Esophagus (tissue), 2 donors: ENCODE measurements around the gene KIF3B. TPM values are rescaled to one million over a fixed set of nuclear protein-coding genes. Genes with fewer than 3 reads are reported as not detected.
A peak's percentile ranks its signal among the peaks of the same experiment; 100 is the strongest.

Experiments
- H3K27ac ChIP-seq, 2 donors: one replicate each; pipeline ENCODE4 v1.5.1; 2013; ENCODE audit warnings: low read depth in 2 of 2, mild to moderate bottlenecking in 2 of 2, inconsistent platforms in 1 of 2, low read length in 1 of 2, moderate library complexity in 1 of 2
- H3K27me3 ChIP-seq, 2 donors: one replicate each; pipeline ENCODE4 v1.6.1; 2013; ENCODE audit warnings: low read length in 2 of 2, control low read depth in 1 of 2, mild to moderate bottlenecking in 1 of 2; ENCODE audit not compliant: insufficient read depth in 2 of 2, control insufficient read depth in 1 of 2
- H3K36me3 ChIP-seq, 2 donors: one replicate each; pipeline ENCODE4 v1.6.1; 2013; ENCODE audit warnings: low read length in 1 of 2; ENCODE audit not compliant: control insufficient read depth in 2 of 2, insufficient read depth in 2 of 2
- H3K4me1 ChIP-seq, 2 donors: one replicate each; pipeline ENCODE4 v1.6.1; 2013; ENCODE audit warnings: low read length in 1 of 2; ENCODE audit not compliant: control insufficient read depth in 2 of 2, insufficient read depth in 2 of 2
- H3K4me3 ChIP-seq, 2 donors: one replicate each; pipeline ENCODE4 v1.5.1; 2013; ENCODE audit warnings: low read length in 2 of 2, mild to moderate bottlenecking in 2 of 2, low read depth in 1 of 2, moderate library complexity in 1 of 2
- H3K9me3 ChIP-seq, 2 donors: one replicate each; pipeline ENCODE4 v1.6.1; 2013; ENCODE audit warnings: mild to moderate bottlenecking in 2 of 2, low read depth in 1 of 2, low read length in 1 of 2, moderate library complexity in 1 of 2; ENCODE audit not compliant: control insufficient read depth in 2 of 2, insufficient read depth in 1 of 2
- WGBS, 2 donors: extraction: QIAGEN DNeasy Blood & Tissue Kit; methylation state at CpG; one replicate each; pipeline ENCODE4 v1.1.7; 2013; 5-methylcytosine and 5-hydroxymethylcytosine counted together
- polyA plus RNA-seq, 2 donors: library from polyadenylated mRNA; stranded (reverse); fragments of 200-250 nt; gene quantifications; one replicate each; pipeline ENCODE4 v1.2.3, GENCODE V29; 2013
- donor health status: healthy with polysubstance abuse.
- donor health status: Bipolar disorder and iron deficiency.

Gene KIF3B
- polyA plus RNA-seq, 2 donors: 2.6 to 4.5 TPM

DNA sequence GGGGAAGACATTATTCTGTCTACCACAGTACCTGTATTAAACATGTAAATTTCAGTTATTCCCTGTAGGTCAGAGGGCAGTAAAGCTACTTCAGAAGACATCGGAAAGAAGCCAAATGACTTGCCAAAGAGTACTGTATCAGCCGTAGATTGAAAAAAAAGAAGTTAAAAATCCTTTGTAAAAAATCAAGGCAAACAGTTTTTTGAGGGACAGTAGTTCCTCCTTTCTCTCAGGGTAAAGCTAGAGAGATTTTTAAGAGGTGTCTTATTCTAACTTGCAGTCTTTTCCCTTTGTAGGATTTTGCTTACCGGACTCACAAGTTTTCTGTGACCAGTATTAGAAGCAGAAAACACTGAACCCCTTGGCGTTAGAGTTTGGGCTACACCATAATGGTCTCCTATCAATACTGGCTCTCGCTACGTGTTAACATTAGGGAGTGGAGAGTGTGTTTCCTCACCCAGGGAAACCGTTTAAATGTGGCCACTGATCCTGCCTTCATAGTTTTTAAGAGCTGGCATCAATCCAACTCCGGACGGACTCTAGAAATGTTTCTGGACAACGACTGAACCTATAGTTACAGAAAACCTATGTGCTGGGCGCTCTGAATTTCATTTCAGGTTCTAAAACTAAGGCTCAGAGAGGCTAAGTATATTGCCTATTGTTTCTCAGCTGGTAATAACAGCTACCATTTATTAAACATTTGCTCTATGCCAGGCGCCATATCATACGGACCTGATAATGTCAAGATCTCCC, 79.3 kb downstream of the KIF3B start:
- Histone ChIP-seq H3K9me3 (no peaks in the 10 kb centered on the region), H3K27ac (no peak overlapping the region), H3K27me3 (no peaks in the 10 kb centered on the region), H3K4me3 (no peak overlapping the region), H3K4me1 (no peaks in the 10 kb centered on the region), H3K36me3 (no peaks in the 10 kb centered on the region)
- 41 to 45% methylated on average over 13 of the region's 13 CpGs for WGBS, 2 donors

- H3K27me3 ChIP-seq: no peaks in the 10 kb centered on the region
- peak overlapping the region; percentile 86 to 88 for H3K4me3 ChIP-seq
- H3K9me3 ChIP-seq: no peaks in the 10 kb centered on the region
- H3K27ac ChIP-seq: peak overlapping the region; percentile 89 to 99
- 1% methylated on average over 11 of the region's 11 CpGs for WGBS, 2 donors
- H3K4me1 ChIP-seq: no peaks in the 10 kb centered on the region
- H3K36me3 ChIP-seq: no peaks in the 10 kb centered on the region
Observed at GRCh38 chr20:32357375-32357868, 80.0 kb downstream of the KIF3B start.

DNA sequence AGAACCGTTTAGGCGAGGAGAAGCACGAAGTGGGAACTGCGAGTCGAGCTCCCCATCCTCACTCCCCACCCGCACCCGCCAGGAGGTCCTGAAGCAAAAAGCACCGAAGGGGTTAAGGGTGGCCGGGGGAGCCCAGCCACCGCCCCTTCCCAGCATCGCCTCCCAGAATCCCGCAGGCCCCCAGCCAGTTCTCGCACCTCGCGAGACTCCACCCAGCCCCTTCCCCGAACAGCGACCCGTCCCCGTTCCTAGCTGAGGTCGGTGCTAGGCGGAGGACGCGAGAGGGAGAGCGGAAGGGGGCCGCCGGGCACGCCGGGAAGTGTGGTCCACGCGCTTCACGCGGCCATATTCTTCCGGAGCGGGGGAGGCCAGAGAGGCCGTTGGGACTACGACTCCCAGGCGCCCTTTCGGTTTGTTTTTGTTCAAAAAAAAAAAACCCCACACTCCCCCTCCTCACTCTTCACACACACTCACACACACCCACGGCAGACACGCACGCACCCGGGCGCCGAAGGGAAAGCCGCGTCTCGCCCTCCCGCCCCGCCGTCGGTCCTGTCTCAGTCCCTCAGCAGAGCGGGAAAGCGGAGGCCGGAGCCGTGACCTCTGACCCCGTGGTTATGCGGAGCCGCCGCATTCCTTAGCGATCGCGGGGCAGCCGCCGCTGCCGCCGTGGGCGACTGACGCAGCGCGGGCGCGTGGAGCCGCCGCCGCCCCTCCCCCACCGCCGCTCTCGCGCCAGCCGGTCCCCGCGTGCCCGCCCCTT, 80.6 kb downstream of the KIF3B start, which contains the start of gene ASXL1:
Gene ASXL1, plus strand, starts transcription at position 463 of the 763 bp plus-strand sequence. CDS start 445 bp downstream, outside the sequence.
- H3K36me3 ChIP-seq: no peaks in the 10 kb centered on the region
- peak within 1 kb of the TSS; percentile 99 for H3K27ac ChIP-seq
- no peaks in the 10 kb centered on the region for H3K27me3 ChIP-seq
- 0% methylated on average over 59 to 83 of the region's 83 CpGs for WGBS, 2 donors
- no peaks in the 10 kb centered on the region for H3K4me1 ChIP-seq
- H3K9me3 ChIP-seq: no peaks in the 10 kb centered on the region
- peak within 1 kb of the TSS; percentile 86 to 88 for H3K4me3 ChIP-seq

GRCh38 chr20:32358632-32358882, 81.1 kb downstream of the KIF3B start:
- Histone ChIP-seq H3K27ac (peak overlapping the region; percentile 99), H3K27me3 (no peaks in the 10 kb centered on the region), H3K4me3 (peak overlapping the region; percentile 86 to 88), H3K36me3 (no peaks in the 10 kb centered on the region), H3K9me3 (no peaks in the 10 kb centered on the region), H3K4me1 (no peaks in the 10 kb centered on the region)
- WGBS, 2 donors: 0 to 1% methylated on average over 19 to 35 of the region's 35 CpGs

- Histone ChIP-seq H3K27me3 (no peaks in the 10 kb centered on the region), H3K4me1 (no peaks in the 10 kb centered on the region), H3K9me3 (no peaks in the 10 kb centered on the region), H3K27ac (peak overlapping the region; percentile 86 to 99), H3K36me3 (no peaks in the 10 kb centered on the region), H3K4me3 (peak overlapping the region; percentile 86 to 88)
- WGBS, 2 donors: 0 to 1% methylated on average over 35 to 46 of the region's 46 CpGs
Observed at GRCh38 chr20:32358883-32359632, 81.6 kb downstream of the KIF3B start.

- H3K36me3 ChIP-seq: no peaks in the 10 kb centered on the region
- WGBS, 2 donors: 7% methylated on average over 11 of the region's 11 CpGs
- no peaks in the 10 kb centered on the region for H3K9me3 ChIP-seq
- H3K4me3 ChIP-seq: peak overlapping the region; percentile 86 to 88
- no peaks in the 10 kb centered on the region for H3K4me1 ChIP-seq
- H3K27me3 ChIP-seq: no peaks in the 10 kb centered on the region
- peak overlapping the region; percentile 86 to 99 for H3K27ac ChIP-seq
Observed at GRCh38 chr20:32359633-32360332, 82.3 kb downstream of the KIF3B start.

GRCh38 chr20:32360333-32360634, 82.8 kb downstream of the KIF3B start:
- peak overlapping the region in 1 of 2 donors; percentile 86 for H3K4me3 ChIP-seq
- no peaks in the 10 kb centered on the region for H3K27me3 ChIP-seq
- WGBS, 2 donors: 20 to 21% methylated on average over 5 of the region's 5 CpGs
- H3K9me3 ChIP-seq: no peaks in the 10 kb centered on the region
- peak overlapping the region in 1 of 2 donors; percentile 18 for H3K27ac ChIP-seq
- no peaks in the 10 kb centered on the region for H3K36me3 ChIP-seq
- H3K4me1 ChIP-seq: no peaks in the 10 kb centered on the region

DNA sequence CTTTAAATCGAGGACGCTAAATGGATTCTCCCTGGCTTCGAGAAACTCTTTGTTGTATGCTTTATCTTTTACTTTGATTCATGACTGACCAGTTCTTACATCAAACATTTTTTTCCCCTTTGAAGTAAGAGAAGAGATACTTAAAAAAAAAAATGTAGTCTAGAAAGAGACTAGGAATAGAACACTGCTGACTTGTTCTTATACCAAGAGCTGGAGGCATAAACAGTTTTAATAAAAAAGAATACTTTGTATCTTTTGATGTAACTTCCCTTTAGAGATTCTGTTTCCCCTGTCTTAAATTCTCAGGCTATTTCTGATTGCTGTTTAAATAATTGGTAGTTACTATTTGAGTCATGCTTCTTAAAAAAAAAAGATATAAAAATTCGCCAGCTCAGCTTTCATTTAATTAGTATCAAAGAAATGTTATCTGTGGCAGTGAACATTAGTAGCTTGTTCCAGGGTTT, 85.5 kb downstream of the KIF3B start:
- Histone ChIP-seq H3K27ac (no peak overlapping the region), H3K4me1 (no peaks in the 10 kb centered on the region), H3K9me3 (no peaks in the 10 kb centered on the region), H3K36me3 (no peaks in the 10 kb centered on the region), H3K4me3 (no peak overlapping the region), H3K27me3 (no peaks in the 10 kb centered on the region)
- WGBS, 2 donors: 11 to 12% methylated on average over 4 of the region's 4 CpGs

DNA sequence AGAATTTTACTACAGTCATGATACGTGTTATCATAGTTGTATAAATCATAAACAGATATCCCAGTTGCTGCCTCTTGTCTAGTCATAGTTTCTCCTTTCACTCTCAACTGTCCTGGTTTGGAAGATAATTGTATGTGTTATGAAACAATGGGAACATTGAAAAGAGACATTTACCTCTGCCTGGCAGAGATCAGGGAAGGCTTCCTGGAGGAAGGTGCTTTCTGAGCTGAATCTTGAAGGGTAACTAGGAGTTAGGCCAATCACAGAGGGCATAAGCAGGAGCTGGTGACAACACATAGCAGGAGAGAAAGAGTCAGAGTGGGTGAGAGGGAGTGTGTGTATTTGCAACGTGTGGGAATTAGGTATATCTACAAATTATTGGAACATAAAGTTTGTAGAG, 86.0 kb downstream of the KIF3B start:
- 66 to 71% methylated on average over 2 of the region's 2 CpGs for WGBS, 2 donors
- Histone ChIP-seq H3K4me1 (no peaks in the 10 kb centered on the region), H3K9me3 (no peaks in the 10 kb centered on the region), H3K36me3 (no peaks in the 10 kb centered on the region), H3K27me3 (no peaks in the 10 kb centered on the region), H3K4me3 (no peak overlapping the region), H3K27ac (no peak overlapping the region)
